GM12878 (cell line): ENCODE measurements around the gene INPP5D. TPM values are rescaled to one million over a fixed set of nuclear protein-coding genes. Genes with fewer than 3 reads are reported as not detected.

Source experiments
- ATAC-seq: fragments of 200-7000 bp; cut with Tn5 transposase; 3 replicates; pipeline ENCODE4 v1.9.1; 2020; ENCODE audit warnings: mild to moderate bottlenecking, moderate library complexity
- BruUV-seq: library from RNA; stranded (reverse); fragments of 400-500 nt; replicated peaks from 2 replicates; lab custom pipeline; 2021; lab: Mats Ljungman, UMichigan
- CTCF ChIA-PET: fragments of 300-600 bp; sonication (Branson Sonifier 250); formaldehyde crosslinking; extraction: SDS; loops from one replicate; lab custom pipeline; 2021; ENCODE audit warnings: inconsistent platforms; lab: Yijun Ruan, JAX
- POLR2A ChIA-PET: fragments of 350-600 bp; formaldehyde crosslinking; extraction: SDS; loops from one replicate; lab custom pipeline; 2021; ENCODE audit warnings: inconsistent platforms; lab: Charles Lee
- RAD21 ChIA-PET: fragments of 300-600 bp; sonication (Branson Sonifier 250); formaldehyde crosslinking; loops from one replicate; lab custom pipeline; 2023; ENCODE audit warnings: antibody characterized with exemption; ENCODE audit not compliant: unreplicated experiment; lab: Charles Lee
- SMC1A ChIA-PET: fragments of 300-600 bp; sonication (Branson Sonifier 250); formaldehyde crosslinking; loops from one replicate; lab custom pipeline; 2023; ENCODE audit not compliant: unreplicated experiment, uncharacterized antibody; lab: Charles Lee
- DNase-seq: peaks from one replicate; pipeline ENCODE4 v3.0.0-alpha.2; 2011; ENCODE audit warnings: low read depth, low spot score
- FAIRE-seq: peaks from 3 replicates; lab custom pipeline; 2011; peaks lifted over from hg19 to GRCh38; lab: Jason Lieb, UNC
- H2AFZ ChIP-seq: 2 replicates; pipeline ENCODE4 v1.6.0; 2011; ENCODE audit warnings: low read depth, low read length, control low read depth; ENCODE audit not compliant: control insufficient read depth
- H3K27ac ChIP-seq: 2 replicates; pipeline ENCODE4 v1.5.1; 2011; ENCODE audit warnings: control low read depth; ENCODE audit not compliant: control insufficient read depth, insufficient read depth
- H3K27me3 ChIP-seq, 2 experiments: replicated peaks in 1 of 2; 2 replicates each; pipeline versions ENCODE4 v1.6.0 to v1.6.1; 2011; ENCODE audit warnings: low read length in 1 of 2; ENCODE audit not compliant: control insufficient read depth in 2 of 2, insufficient read depth in 2 of 2
- H3K36me3 ChIP-seq, 2 experiments: 2 replicates each; pipeline ENCODE4 v1.5.1; 2011; ENCODE audit warnings: low read length in 1 of 2; ENCODE audit not compliant: control insufficient read depth in 2 of 2, insufficient read depth in 2 of 2
- H3K4me1 ChIP-seq: 2 replicates; pipeline ENCODE4 v1.6.1; 2011; ENCODE audit warnings: mild to moderate bottlenecking, low read length, moderate library complexity, mixed read lengths; ENCODE audit not compliant: control insufficient read depth, insufficient read depth
- H3K4me2 ChIP-seq: 2 replicates; pipeline ENCODE4 v1.6.0; 2011; ENCODE audit warnings: control low read depth; ENCODE audit not compliant: control insufficient read depth, insufficient read depth
- H3K4me3 ChIP-seq: fragments of 200-600 bp; sonication (generic); 2 replicates; pipeline ENCODE4 v1.5.1; 2016
- H3K79me2 ChIP-seq: 2 replicates; pipeline ENCODE4 v1.6.0; 2011; ENCODE audit warnings: low read length; ENCODE audit not compliant: control insufficient read depth, insufficient read depth
- H3K9ac ChIP-seq: 2 replicates; pipeline ENCODE4 v1.8.0; 2011; ENCODE audit warnings: low read length, control low read depth, mixed read lengths; ENCODE audit not compliant: control insufficient read depth, insufficient read depth
- H3K9me3 ChIP-seq: replicated peaks from 3 replicates; pipeline ENCODE4 v1.5.1; 2011; ENCODE audit warnings: mild to moderate bottlenecking, low read length; ENCODE audit not compliant: control insufficient read depth, insufficient read depth
- H4K20me1 ChIP-seq: 2 replicates; pipeline ENCODE4 v1.6.0; 2011; ENCODE audit not compliant: control insufficient read depth, insufficient read depth
- DPF2 ChIP-seq: fragments of 450-650 bp; IDR thresholded peaks from 2 replicates; pipeline ENCODE4 v1.6.1; 2017; ENCODE audit warnings: mild to moderate bottlenecking
- EP300 ChIP-seq, 2 experiments: fragments of 150-350 bp in 1 of 2; IDR thresholded peaks; 2 replicates each; pipeline ENCODE4 v1.6.1; 2011 to 2012; ENCODE audit warnings: low read depth in 2 of 2, low read length in 2 of 2, borderline replicate concordance in 1 of 2, improper control_type of control experiment in 1 of 2, inconsistent platforms in 1 of 2; ENCODE audit not compliant: control insufficient read depth in 1 of 2
- POLR2A ChIP-seq: IDR thresholded peaks from 2 replicates; pipeline ENCODE4 v1.6.1; 2011; ENCODE audit warnings: low read depth, mild to moderate bottlenecking, low read length
- RAD21 ChIP-seq: IDR thresholded peaks from 2 replicates; pipeline ENCODE4 v1.6.1; 2011; ENCODE audit warnings: mild to moderate bottlenecking, low read depth, low read length, moderate library complexity; ENCODE audit not compliant: insufficient read depth
- RB1 ChIP-seq: fragments of 450-650 bp; formaldehyde crosslinking; IDR thresholded peaks from 2 replicates; pipeline ENCODE4 v1.6.1; 2017; ENCODE audit warnings: mild to moderate bottlenecking, borderline replicate concordance
- SREBF1 ChIP-seq: IDR thresholded peaks from 2 replicates; pipeline ENCODE4 v1.6.1; 2012; ENCODE audit warnings: mild to moderate bottlenecking, low read length
- ZBED1 ChIP-seq: IDR thresholded peaks from 2 replicates; pipeline ENCODE4 v1.6.1; 2016; ENCODE audit warnings: borderline replicate concordance
- ZNF207 ChIP-seq: fragments of 450-650 bp; IDR thresholded peaks from 2 replicates; pipeline ENCODE4 v1.6.1; 2014; ENCODE audit warnings: antibody characterized with exemption, mild to moderate bottlenecking, borderline replicate concordance
- WGBS: methylation state at CpG from one replicate; pipeline ENCODE4 v1.1.6; 2016; ENCODE audit warnings: low lambda C conversion rate; ENCODE audit not compliant: insufficient replicate concordance, insufficient coverage; ENCODE audit errors: missing lambda C conversion rate; 5-methylcytosine and 5-hydroxymethylcytosine counted together
- in situ Hi-C: fragments of 300-500 bp; cut with MboI; formaldehyde crosslinking; loops from 9 replicates; pipeline ENCODE4 v1.14.3; 2018; ENCODE audit warnings: mixed read lengths
- intact Hi-C: fragments of 100-400 bp; cut with micrococcal nuclease; formaldehyde crosslinking; loops from one replicate; pipeline ENCODE4 v1.14.2; 2022; ENCODE audit not compliant: unreplicated experiment
- polyA plus RNA-seq, 11 experiments: library from polyadenylated mRNA; depleted of rRNA in 4 of 11; unstranded in 6 of 11; stranded (reverse) in 5 of 11; fragments of >200 nt; fragmentation: Nextera tagmentation in 4 of 11; fragmentation: Illumina TruSeq in 1 of 11; extraction: Ambion mirVana in 4 of 11; extraction: Trizol in 1 of 11; gene quantifications; 1 replicate in 1 of 11; 2 replicates in 10 of 11; pipeline versions ENCODE4 v1.2.1 to v1.2.3, GENCODE V29; 2011 to 2016; ENCODE audit warnings: inconsistent platforms in 2 of 11, missing spikeins in 2 of 11, low read depth in 1 of 11
- total RNA-seq, 4 experiments: library from RNA; depleted of rRNA in 3 of 4; stranded (reverse); fragments of >200 nt in 3 of 4; fragmentation: Illumina TruSeq in 1 of 4; extraction: Trizol in 1 of 4; gene quantifications; 2 replicates each; pipeline versions ENCODE4 v1.2.1 to v1.2.3, GENCODE V29; 2013 to 2021
- TF ChIP-seq, protein P1 (sequence below), 3 experiments: IDR thresholded peaks in 2 of 3; conservative IDR thresholded peaks in 1 of 3; 2 replicates each; pipeline ENCODE4 v1.5.1; 2011; ENCODE audit warnings: low read depth in 3 of 3, low read length in 3 of 3, mild to moderate bottlenecking in 3 of 3, control low read depth in 2 of 3, moderate library complexity in 2 of 3, inconsistent platforms in 1 of 3, mixed read lengths in 1 of 3; ENCODE audit not compliant: control insufficient read depth in 2 of 3, insufficient read depth in 1 of 3; ENCODE audit errors: extremely low read depth in 1 of 3

Gene INPP5D
- total and polyA plus RNA-seq, 10 of the 15 experiments (the other 5 are each of a cell fraction or from before 2014, with no cell fraction given), result 11.8 to 139 (median 88.8) TPM

DNA sequence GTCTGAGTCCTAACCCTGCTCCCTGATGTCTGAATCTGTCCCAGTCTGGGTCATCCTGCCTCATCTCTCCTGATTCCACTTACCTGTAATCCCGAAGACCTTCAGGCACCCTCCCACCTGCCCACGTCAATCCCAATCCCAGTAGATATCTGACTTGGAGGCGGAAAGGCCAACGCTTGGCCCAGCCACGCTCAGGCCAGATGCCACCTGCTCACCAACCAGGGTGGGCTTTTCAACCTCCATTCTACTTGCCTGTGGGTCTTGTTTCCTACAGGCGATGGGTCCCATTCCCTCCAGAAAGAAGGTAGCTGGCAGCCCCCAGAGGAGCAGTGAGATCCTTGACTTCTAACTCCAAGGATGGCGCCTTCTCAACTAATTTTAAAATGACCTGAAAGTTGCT is 59.7 kb downstream of the INPP5D start (continued):
- TF ChIP-seq RAD21 (no peak), ZBED1 (no peak), SREBF1 (no peak), RB1 (no peak)

DNA sequence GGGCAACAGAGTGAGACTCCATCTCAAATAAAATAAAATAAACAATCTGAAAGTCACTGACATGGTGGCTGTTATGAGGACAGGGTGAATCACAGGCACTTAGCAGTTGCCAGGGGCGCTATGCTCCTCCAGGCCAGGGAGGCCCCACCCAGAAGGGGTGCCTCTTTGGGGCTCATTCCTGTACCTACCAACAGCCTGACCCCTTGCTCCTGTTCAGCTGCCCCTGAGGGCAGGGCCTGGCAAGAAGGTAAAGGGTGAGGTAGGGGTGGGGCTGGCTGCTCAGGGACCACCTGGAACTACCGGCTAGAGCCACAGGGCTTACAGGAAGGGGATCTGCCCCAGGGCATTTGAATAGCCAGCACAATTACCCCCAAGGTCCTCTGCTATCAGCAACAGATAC is 60.3 kb downstream of the INPP5D start:
- ATAC-seq (no peak), DNase-seq (no peak), FAIRE-seq (no peak)
- no TSS peak for BruUV-seq
- SMC1A ChIA-PET, result no interaction called here
- intact Hi-C loops (no loop called here), in situ Hi-C loops (no loop called here)
- Histone ChIP-seq H3K36me3 (peaks cover 30 to 41% of the 10 kb centered on the region in 2 experiments), H3K27me3 (no peaks in the 10 kb centered on the region), H3K4me1 (peaks cover 27% of the 10 kb centered on the region), H2AFZ (no peak overlapping the region), H3K9me3 (peaks cover 2% of the 10 kb centered on the region; the same call in 1 of the 3 replicates), H3K4me3 (no peak overlapping the region), H3K9ac (no peak overlapping the region), H3K4me2 (no peak overlapping the region), H3K27ac (no peak overlapping the region), H3K79me2 (peaks cover 49% of the 10 kb centered on the region), H4K20me1 (peaks cover 3% of the 10 kb centered on the region; the same call in 1 of the 2 replicates)
- RAD21 ChIA-PET, result no interaction called here
- CTCF ChIA-PET, result no interaction called here
- POLR2A ChIA-PET, result no interaction called here
- 94% methylated on average over 2 of the region's 2 CpGs for WGBS
- TF ChIP-seq ZNF207, result no peak
- peak; percentile 34; the same call in 1 of the 2 replicates for TF ChIP-seq POLR2A

DNA sequence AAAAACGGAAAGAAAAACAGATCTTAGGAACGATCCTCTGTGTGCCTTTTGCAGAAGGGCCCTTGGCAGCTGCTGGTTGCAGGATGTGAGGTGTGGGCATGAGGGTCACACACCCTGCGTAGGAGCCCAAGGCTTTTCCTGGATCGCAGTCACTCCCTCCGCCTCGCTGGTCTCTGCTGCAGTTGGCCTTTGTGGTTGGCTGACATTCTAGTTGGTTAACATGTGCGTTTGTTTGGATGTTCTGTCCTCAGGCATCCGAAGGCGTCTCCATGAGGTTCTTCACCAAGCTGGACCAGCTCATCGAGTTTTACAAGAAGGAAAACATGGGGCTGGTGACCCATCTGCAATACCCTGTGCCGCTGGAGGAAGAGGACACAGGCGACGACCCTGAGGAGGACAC is 61.7 kb downstream of the INPP5D start:
- ChIA-PET RAD21 (interaction anchor here (1.4 to 2.0 kb wide), 2 partner anchors 13 to 35 kb away, joined by 4 to 7 read pairs; no protein-coding TSS in a partner anchor), CTCF (interaction anchor here (1.1 kb wide), 1 partner anchor 61 kb away, joined by 3 read pairs; no protein-coding TSS in a partner anchor), SMC1A (interaction anchor here (0.8 to 1.2 kb wide), 5 partner anchors 9 to 79 kb away, joined by 3 to 5 read pairs (median 4); no protein-coding TSS in a partner anchor), POLR2A (interaction anchor here (0.7 kb wide), 1 partner anchor 14 kb away, joined by 3 read pairs; no protein-coding TSS in a partner anchor)
- no peak overlapping the region for H2AFZ ChIP-seq
- H3K9ac ChIP-seq, result no peak overlapping the region
- 87% methylated on average over 13 of the region's 13 CpGs for WGBS
- BruUV-seq, result no TSS peak
- DNase-seq, result no peak
- no peak overlapping the region for H3K4me2 ChIP-seq
- intact Hi-C loops, result no loop called here
- H3K79me2 ChIP-seq, result peaks cover 45% of the 10 kb centered on the region
- H3K27me3 ChIP-seq, result no peaks in the 10 kb centered on the region
- no peak overlapping the region for H3K4me3 ChIP-seq
- H4K20me1 ChIP-seq, result peaks cover 3% of the 10 kb centered on the region; the same call in 1 of the 2 replicates
- ATAC-seq, result no peak
- peaks cover 28% of the 10 kb centered on the region for H3K4me1 ChIP-seq
- in situ Hi-C loops, result no loop called here
- FAIRE-seq, result no peak
- peaks cover 38 to 48% of the 10 kb centered on the region in 2 experiments for H3K36me3 ChIP-seq
- H3K27ac ChIP-seq, result no peak overlapping the region
- peaks cover 2% of the 10 kb centered on the region; the same call in 1 of the 3 replicates for H3K9me3 ChIP-seq
- TF ChIP-seq EP300 (IDR thresholded peaks at IDR 0.05; ENCODE audit: borderline replicate concordance in 1 of 2, control insufficient read depth in 1 of 2, low read depth in 2 of 2, low read length in 2 of 2), result no peak
- no peak for TF ChIP-seq DPF2
- TF ChIP-seq POLR2A, result 0 out of 2 replicates have a peak, but pooled peaks have one; percentile 20
- TF ChIP-seq, protein P1, sequence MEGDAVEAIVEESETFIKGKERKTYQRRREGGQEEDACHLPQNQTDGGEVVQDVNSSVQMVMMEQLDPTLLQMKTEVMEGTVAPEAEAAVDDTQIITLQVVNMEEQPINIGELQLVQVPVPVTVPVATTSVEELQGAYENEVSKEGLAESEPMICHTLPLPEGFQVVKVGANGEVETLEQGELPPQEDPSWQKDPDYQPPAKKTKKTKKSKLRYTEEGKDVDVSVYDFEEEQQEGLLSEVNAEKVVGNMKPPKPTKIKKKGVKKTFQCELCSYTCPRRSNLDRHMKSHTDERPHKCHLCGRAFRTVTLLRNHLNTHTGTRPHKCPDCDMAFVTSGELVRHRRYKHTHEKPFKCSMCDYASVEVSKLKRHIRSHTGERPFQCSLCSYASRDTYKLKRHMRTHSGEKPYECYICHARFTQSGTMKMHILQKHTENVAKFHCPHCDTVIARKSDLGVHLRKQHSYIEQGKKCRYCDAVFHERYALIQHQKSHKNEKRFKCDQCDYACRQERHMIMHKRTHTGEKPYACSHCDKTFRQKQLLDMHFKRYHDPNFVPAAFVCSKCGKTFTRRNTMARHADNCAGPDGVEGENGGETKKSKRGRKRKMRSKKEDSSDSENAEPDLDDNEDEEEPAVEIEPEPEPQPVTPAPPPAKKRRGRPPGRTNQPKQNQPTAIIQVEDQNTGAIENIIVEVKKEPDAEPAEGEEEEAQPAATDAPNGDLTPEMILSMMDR (IDR thresholded peaks at IDR 0.05 in 2 of 3, conservative IDR thresholded peaks at IDR 0.05 in 1 of 3; ENCODE audit: control insufficient read depth in 2 of 3, extremely low read depth in 1 of 3, insufficient read depth in 1 of 3, low read depth in 3 of 3, low read length in 3 of 3), result no peak
